Measurements from ENCODE around the gene REL. TPM values are rescaled to one million over a fixed set of nuclear protein-coding genes. Genes with fewer than 3 reads are reported as not detected.

REL gene
- total RNA-seq, 1 experiment from 2014 or later, result 10.0 TPM

GRCh38 chr2:60855989-60856669 is 25.2 kb upstream of the REL start:
- H3K27ac ChIP-seq (ENCODE audit: low read length), result no peak overlapping the region
- in situ Hi-C loops (cut with HindIII; ENCODE audit: low pct_unique_long_range_greater_than_20kb, low sequenced_read_pairs) (no loop called here), intact Hi-C loops (cut with micrococcal nuclease; ENCODE audit: unreplicated experiment) (no loop called here)
- ChIA-PET POLR2A (no interaction called here), CTCF (no interaction called here)
- no TSS peak for BruUV-seq (replicated peaks)
- H3K9me3 ChIP-seq (ENCODE audit: control insufficient read depth, insufficient read depth, low read depth, low read length), result no peaks in the 10 kb centered on the region
- no peak overlapping the region for H3K4me3 ChIP-seq (ENCODE audit: low read depth in 2 of 2, low read length in 2 of 2)
- ATAC-seq (no peak), DNase-seq (ENCODE audit: low read depth, low spot score) (no peak)
- H3K4me1 ChIP-seq (ENCODE audit: control insufficient read depth, insufficient read depth, low read length), result no peaks in the 10 kb centered on the region
- H3K36me3 ChIP-seq (ENCODE audit: control insufficient read depth, insufficient read depth, low read length), result no peaks in the 10 kb centered on the region
- TF ChIP-seq CTCF (IDR thresholded peaks at IDR 0.05) (no peak), TCF7L2 (IDR thresholded peaks at IDR 0.05; ENCODE audit: low read depth, low read length) (no peak), POLR2AphosphoS5 (IDR thresholded peaks at IDR 0.05; ENCODE audit: low read depth, low read length) (no peak), REST (IDR thresholded peaks at IDR 0.05; ENCODE audit: insufficient read depth in 1 of 2, low read depth in 2 of 2, low read length in 1 of 2) (no peak), SIN3A (IDR thresholded peaks at IDR 0.05; ENCODE audit: borderline replicate concordance, insufficient read depth, low read depth, low read length) (no peak)
- no peaks in the 10 kb centered on the region for H3K27me3 ChIP-seq (ENCODE audit: control insufficient read depth, insufficient read depth, low read length)

- ATAC-seq (no peak; the same call in 1 of the 2 replicates), DNase-seq (ENCODE audit: low read depth, low spot score) (no peak)
- Histone ChIP-seq H3K9me3 (ENCODE audit: control insufficient read depth, insufficient read depth, low read depth, low read length) (no peaks in the 10 kb centered on the region), H3K36me3 (ENCODE audit: control insufficient read depth, insufficient read depth, low read length) (no peaks in the 10 kb centered on the region), H3K4me3 (ENCODE audit: low read depth in 2 of 2, low read length in 2 of 2) (no peak overlapping the region), H3K27me3 (ENCODE audit: control insufficient read depth, insufficient read depth, low read length) (no peaks in the 10 kb centered on the region), H3K27ac (ENCODE audit: low read length) (no peak overlapping the region), H3K4me1 (ENCODE audit: control insufficient read depth, insufficient read depth, low read length) (no peaks in the 10 kb centered on the region)
- CTCF ChIA-PET, result no interaction called here
- in situ Hi-C loops (cut with HindIII; ENCODE audit: low pct_unique_long_range_greater_than_20kb, low sequenced_read_pairs) (no loop called here), intact Hi-C loops (cut with micrococcal nuclease; ENCODE audit: unreplicated experiment) (no loop called here)
- TF ChIP-seq TCF7L2 (IDR thresholded peaks at IDR 0.05; ENCODE audit: low read depth, low read length) (no peak), SIN3A (IDR thresholded peaks at IDR 0.05; ENCODE audit: borderline replicate concordance, insufficient read depth, low read depth, low read length) (no peak), CTCF (IDR thresholded peaks at IDR 0.05) (no peak), REST (IDR thresholded peaks at IDR 0.05; ENCODE audit: insufficient read depth in 1 of 2, low read depth in 2 of 2, low read length in 1 of 2) (no peak), POLR2AphosphoS5 (IDR thresholded peaks at IDR 0.05; ENCODE audit: low read depth, low read length) (no peak)
- BruUV-seq (replicated peaks), result no TSS peak
- POLR2A ChIA-PET, result no interaction called here
These were observed 24.3 kb upstream of the REL start for GRCh38 chr2:60857056-60857455.
